H1 (cell line): ENCODE measurements around the gene UBQLN4. TPM values are rescaled to one million over a fixed set of nuclear protein-coding genes. Genes with fewer than 3 reads are reported as not detected.

Experiments
- BACH1 ChIP-seq: IDR thresholded peaks from 2 replicates; pipeline ENCODE4 v1.6.1; 2012; ENCODE audit warnings: low read length, improper control_type of control experiment
- CHD2 ChIP-seq: IDR thresholded peaks from 2 replicates; pipeline ENCODE4 v1.6.1; 2012; ENCODE audit warnings: low read length, improper control_type of control experiment
- RBBP5 ChIP-seq: IDR thresholded peaks from 2 replicates; pipeline ENCODE4 v1.7.1; 2012; ENCODE audit warnings: low read depth, mild to moderate bottlenecking, inconsistent platforms, low read length, moderate library complexity, borderline replicate concordance
- SIN3A ChIP-seq, 2 experiments: IDR thresholded peaks in 1 of 2; conservative IDR thresholded peaks in 1 of 2; 2 replicates each; pipeline ENCODE4 v1.6.1; 2011 to 2012; ENCODE audit warnings: low read length in 2 of 2, improper control_type of control experiment in 1 of 2, low read depth in 1 of 2, mild to moderate bottlenecking in 1 of 2
- SIX5 ChIP-seq: IDR thresholded peaks from 2 replicates; pipeline ENCODE4 v1.6.1; 2011; ENCODE audit warnings: mild to moderate bottlenecking, low read depth, low read length
- TBP ChIP-seq: IDR thresholded peaks from 2 replicates; pipeline ENCODE4 v1.6.1; 2011; ENCODE audit warnings: low read depth, low read length, improper control_type of control experiment
- polyA plus RNA-seq, 7 experiments: library from polyadenylated mRNA; depleted of rRNA in 3 of 7; stranded (reverse) in 5 of 7; unstranded in 2 of 7; fragments of >200 nt in 5 of 7; fragments of 200-250 nt in 2 of 7; gene quantifications; 1 replicate in 5 of 7; 2 replicates in 1 of 7; 4 replicates in 1 of 7; pipeline versions ENCODE4 v1.2.1 to v1.2.3, GENCODE V29; 2011 to 2013; ENCODE audit warnings: missing spikeins in 2 of 7, mixed read lengths in 2 of 7
- total RNA-seq: library from RNA; stranded (reverse); fragmentation: NEBNext Ultra II Directional; extraction: Animal tissue kit (Norgen Biotek cat#: 25700); gene quantifications from 2 replicates; pipeline ENCODE4 v1.2.1, GENCODE V29; 2021
- TF ChIP-seq, protein P1 (sequence below): IDR thresholded peaks from 2 replicates; pipeline ENCODE4 v1.6.1; 2012; ENCODE audit warnings: inconsistent platforms

UBQLN4 gene
- total and polyA plus RNA-seq, 2 of the 8 experiments (the other 6 are each of a cell fraction or from before 2014, with no cell fraction given), result 37.7 to 52.0 TPM

DNA sequence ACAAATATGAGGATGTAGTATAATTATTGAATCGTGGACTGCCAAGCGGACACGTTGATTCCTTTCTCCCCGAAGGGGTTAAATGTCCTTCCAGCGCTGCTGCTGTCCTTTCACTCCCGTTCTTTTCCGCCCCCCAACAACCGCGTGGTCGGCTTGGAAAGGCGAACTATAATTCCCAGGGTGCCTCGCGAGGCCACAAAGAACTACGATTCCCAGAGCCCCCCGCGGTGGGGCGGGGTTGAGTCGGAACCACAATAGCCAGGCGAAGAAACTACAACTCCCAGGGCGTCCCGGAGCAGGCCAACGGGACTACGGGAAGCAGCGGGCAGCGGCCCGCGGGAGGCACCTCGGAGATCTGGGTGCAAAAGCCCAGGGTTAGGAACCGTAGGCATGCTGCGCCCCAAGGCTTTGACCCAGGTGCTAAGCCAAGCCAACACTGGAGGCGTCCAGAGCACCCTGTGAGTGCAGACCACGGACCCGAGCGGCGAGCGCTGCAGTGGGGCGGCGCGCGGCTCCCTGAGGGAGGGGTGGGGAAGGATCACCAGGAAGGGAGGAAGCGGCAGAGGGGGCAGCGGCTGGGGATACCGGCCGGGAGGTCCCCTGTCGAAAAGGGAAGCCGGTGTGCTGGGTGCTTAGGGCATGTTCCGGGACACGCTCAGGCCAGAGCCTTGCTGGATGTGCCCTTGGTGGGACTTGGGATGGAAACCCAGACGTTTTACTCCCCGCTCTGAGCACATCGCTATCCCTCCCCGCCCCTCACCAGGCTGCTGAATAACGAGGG, 1.1 kb upstream of the UBQLN4 start, which contains the start of gene LAMTOR2 (continued):
- TF ChIP-seq TBP (peak; percentile 32; the same call in 1 of the 2 replicates), RBBP5 (peak; percentile 87), BACH1 (no peak), SIX5 (peak; percentile 98), SIN3A (conservative IDR thresholded peaks at IDR 0.05 in 1 of 2, IDR thresholded peaks at IDR 0.05 in 1 of 2; ENCODE audit: low read depth in 1 of 2, low read length in 2 of 2) (peak; percentile 25 to 92; a peak in 3 of 4 replicates), CHD2 (peak; percentile 52; the same call in 1 of the 2 replicates)
- TF ChIP-seq, protein P1, sequence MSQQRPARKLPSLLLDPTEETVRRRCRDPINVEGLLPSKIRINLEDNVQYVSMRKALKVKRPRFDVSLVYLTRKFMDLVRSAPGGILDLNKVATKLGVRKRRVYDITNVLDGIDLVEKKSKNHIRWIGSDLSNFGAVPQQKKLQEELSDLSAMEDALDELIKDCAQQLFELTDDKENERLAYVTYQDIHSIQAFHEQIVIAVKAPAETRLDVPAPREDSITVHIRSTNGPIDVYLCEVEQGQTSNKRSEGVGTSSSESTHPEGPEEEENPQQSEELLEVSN, result peak; percentile 76; the same call in 1 of the 2 replicates
